Cerebellar nuclear complex (tissue), 1 donor: ENCODE measurements around the gene ABCB8.
"Not testable (repeated sequence)": the region's sequence is repeated elsewhere in the genome, so short reads cannot be mapped to it uniquely, and the experiment has no call there.

Experiments used
- DNase-seq, 2 experiments: peaks; one replicate each; lab custom pipeline; 2025; lab: John Stamatoyannopoulos, UW

The ABCB8 gene

DNA sequence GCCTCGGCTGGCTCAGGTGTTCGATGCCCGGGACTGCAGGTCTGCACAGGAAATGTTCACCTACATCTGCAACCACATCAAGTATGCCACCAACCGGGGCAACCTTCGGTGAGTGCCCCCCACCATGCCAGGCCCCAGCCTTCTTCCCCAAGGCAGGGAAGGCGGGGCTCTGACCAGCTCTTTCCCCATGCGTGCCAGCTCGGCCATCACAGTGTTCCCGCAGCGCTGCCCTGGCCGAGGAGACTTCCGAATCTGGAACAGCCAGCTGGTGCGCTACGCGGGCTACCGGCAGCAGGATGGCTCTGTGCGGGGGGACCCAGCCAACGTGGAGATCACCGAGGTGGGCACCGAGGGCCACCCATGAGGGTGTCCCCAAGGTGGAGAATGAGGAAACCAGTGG lies 29.9 kb upstream of the ABCB8 start:
- no peak for DNase-seq

DNA sequence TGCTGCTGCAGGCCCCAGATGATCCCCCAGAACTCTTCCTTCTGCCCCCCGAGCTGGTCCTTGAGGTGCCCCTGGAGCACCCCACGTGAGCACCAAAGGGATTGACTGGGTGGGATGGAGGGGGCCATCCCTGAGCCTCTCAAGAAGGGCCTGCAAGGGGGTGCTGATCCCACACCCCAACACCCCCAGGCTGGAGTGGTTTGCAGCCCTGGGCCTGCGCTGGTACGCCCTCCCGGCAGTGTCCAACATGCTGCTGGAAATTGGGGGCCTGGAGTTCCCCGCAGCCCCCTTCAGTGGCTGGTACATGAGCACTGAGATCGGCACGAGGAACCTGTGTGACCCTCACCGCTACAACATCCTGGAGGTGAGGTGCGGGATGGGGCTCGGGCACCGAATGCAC lies 29.2 kb upstream of the ABCB8 start:
- no peak for DNase-seq

DNA sequence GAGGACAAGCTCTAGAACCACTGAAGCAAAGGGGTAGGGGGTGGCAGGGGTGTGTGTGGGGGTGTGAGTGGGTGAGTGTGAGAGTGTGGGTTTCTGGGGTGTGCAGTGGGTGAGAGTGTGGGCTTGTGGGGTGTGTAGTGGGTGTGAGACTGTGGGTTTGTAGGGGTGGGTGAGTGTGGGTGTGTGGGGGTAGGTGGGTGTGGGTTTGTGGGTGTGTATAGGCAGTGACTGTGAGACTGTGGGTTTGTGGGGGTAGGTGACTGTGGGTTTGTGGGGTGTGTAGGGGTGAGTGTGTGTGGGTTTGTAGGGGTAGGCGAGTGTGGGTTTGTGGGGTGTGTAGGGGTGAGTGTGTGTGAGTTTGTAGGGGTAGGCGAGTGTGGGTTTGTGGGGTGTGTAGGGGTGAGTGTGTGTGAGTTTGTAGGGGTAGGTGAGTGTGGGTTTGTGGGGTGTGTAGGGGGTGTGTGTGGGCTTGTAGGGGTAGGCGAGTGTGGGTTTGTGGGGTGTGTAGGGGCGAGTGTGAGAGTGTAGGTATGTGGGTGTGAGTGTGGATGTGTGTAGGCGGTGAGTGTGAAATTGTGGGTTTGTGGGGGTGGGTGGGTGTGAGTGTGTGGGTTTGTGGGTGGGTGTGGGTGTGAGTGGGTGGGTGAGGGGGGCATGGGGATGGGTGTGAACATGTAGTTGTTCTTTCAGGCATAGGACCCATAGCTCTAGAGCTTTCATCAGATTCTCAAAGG lies 28.6 kb upstream of the ABCB8 start:
- DNase-seq: no peak

DNA sequence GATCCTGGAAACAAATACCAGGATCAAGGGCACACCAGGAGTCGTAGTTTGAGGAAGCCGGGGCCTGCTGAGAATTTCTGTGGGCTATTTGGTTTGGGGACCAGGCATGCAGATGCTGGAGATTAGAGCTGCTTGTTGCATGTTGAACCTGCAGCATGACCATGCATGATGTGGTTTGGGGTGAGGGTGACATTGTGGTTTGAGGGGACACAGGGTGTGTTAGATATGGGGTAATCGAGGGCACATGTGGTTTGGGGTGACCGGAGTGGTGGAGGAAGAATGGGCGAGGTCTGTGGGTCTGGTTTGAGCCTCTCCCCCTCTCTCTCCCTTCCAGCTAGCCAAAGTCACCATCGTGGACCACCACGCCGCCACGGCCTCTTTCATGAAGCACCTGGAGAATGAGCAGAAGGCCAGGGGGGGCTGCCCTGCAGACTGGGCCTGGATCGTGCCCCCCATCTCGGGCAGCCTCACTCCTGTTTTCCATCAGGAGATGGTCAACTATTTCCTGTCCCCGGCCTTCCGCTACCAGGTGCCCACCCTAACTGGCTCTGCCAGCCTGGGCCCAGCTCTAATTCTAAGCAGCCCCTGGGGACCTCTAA lies 27.3 kb upstream of the ABCB8 start:
- no peak for DNase-seq

DNA sequence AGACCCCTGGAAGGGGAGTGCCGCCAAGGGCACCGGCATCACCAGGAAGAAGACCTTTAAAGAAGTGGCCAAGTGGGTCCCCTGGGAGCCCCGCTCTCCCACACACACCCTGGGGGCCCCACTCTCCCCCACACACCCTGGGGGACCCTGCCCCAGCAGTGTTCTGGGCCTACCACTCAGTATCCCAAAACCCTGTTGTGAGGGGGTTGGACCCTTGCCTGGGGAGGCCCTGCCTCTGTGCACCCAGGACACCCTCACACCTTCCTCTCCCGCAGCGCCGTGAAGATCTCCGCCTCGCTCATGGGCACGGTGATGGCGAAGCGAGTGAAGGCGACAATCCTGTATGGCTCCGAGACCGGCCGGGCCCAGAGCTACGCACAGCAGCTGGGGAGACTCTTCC lies 26.7 kb upstream of the ABCB8 start:
- no peak for DNase-seq

DNA sequence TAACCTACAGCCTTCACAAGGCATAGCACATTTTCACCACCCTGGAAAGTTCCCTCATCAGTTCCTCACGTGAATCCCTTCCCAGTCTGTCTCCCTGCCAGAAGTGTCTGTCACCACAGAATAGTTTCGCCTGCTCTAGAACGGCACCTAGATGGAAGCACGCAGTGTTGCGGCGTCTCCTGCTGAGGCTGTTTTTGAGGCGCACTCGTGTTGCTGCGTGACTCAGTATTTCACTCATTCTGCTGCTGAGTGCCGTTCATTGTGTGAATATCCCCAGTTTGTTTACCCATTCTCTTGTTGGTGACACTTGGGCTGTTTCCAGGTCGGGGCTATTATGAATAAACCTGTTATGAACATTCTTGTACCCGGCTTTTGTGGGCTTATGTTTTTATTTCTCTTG lies 24.7 kb upstream of the ABCB8 start:
- DNase-seq: no peak

DNA sequence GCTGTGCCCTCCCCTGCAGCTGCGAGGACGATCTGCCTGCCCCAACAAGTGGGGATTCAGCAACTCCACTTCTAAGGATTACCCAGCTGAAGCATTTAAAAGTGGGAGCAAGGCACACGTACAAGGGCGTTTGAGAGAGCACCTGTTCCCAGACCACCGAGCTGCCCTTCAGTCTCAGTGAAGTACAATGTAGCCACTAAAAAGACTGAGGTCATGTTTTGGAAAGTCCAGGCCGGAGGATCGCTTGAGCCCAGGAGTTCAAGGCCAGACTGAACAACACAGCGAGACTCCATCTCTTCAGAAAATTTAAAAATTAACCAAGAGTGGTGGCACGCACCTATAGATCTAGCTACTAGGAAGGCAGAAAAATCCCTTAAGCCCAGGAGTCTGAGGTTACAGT lies 22.7 kb upstream of the ABCB8 start:
- DNase-seq: no peak

DNA sequence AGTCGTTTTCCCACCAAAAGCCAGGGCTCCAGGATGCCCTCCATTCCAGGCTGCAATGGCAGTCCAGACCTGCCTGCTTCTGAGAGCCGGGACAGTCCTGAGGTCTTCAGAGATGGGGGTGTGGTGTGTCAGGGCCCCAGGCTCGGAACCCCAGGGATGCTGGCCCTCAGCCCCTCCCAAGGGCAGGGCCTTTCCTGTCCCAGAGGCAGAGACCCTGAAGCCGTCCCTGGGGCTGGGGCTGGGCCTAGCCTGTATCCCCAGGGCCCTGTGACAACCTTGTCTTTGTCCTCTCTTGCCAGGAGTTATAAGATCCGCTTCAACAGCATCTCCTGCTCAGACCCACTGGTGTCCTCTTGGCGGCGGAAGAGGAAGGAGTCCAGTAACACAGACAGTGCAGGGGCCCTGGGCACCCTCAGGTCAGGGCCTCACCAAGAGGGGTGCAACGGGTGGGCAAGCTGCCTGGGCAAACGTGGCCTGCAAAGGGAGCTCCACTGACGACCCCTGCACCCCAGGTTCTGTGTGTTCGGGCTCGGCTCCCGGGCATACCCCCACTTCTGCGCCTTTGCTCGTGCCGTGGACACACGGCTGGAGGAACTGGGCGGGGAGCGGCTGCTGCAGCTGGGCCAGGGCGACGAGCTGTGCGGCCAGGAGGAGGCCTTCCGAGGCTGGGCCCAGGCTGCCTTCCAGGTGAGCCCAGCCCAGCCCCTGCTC lies 21.5 kb upstream of the ABCB8 start:
- no peak for DNase-seq

DNA sequence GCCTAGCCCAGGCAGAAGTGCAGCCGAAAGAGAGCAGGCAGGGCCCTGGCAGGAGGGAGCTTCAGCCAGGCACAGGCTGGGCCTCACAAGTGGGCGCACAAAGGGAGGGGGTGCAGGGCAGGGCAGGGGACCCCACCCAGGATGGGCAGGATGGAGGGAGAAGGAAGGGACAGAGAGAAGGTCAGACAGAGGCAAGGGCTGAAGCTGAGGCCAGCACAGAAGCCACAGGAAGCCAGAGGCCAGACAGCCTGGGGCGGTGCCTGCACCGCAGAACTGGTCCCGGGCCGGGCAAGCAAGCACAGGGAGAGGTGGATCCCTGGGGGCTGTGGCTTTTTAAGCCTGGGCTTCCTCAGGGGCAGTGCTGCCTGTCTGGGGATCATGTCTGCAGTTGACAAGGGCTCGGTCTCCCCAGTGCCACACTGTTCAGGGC lies 20.8 kb upstream of the ABCB8 start:
- DNase-seq: no peak

DNA sequence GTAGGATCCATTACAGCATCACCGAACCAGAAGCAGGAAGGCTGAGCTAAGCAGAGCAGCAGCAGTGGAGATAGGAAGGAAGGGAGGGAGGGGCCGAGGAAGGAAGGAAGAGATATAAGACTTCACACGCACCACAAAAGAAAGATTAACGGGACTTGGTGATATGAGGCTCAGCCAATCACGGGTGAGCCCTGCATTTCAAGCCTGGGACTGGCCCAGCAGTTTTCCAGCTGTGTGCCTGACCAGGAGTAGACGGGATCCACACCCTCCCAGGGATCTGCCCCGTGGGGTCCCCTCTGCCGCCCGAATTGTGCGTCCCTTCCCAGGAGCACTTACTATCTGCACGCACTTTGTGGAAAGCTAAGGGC lies 20.1 kb upstream of the ABCB8 start:
- no peak for DNase-seq

DNA sequence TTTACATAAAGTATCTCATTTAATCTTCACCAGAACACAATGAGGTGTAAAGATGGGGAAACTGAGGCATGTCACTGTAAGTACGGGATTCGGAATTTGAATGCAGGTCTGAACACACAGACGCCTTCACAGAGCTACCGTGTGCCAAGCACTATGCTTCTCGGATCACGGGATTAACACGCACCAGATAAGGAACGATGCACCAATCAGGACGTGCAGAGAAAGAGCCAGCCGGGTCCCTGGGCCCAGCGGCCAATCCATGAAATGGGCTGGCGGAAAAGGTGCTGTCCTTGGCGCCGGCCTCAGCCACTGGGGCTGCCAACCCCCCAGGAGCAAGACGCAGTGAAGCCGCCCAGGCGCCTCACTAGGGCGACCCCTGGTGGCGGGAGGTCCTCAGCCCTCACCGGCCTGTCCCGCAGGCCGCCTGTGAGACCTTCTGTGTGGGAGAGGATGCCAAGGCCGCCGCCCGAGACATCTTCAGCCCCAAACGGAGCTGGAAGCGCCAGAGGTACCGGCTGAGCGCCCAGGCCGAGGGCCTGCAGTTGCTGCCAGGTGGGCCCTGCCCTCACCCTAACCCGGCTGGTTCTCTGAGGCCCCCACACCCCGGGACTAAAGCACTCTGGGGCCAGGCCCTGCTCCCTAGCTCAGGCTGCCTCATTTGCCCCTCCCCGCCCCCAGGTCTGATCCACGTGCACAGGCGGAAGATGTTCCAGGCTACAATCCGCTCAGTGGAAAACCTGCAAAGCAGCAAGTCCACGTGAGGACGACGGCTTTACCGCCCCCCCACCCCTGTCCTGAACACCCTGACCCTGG lies 19.5 kb upstream of the ABCB8 start:
- peak in 1 of 2 experiments; percentile 8 for DNase-seq

DNA sequence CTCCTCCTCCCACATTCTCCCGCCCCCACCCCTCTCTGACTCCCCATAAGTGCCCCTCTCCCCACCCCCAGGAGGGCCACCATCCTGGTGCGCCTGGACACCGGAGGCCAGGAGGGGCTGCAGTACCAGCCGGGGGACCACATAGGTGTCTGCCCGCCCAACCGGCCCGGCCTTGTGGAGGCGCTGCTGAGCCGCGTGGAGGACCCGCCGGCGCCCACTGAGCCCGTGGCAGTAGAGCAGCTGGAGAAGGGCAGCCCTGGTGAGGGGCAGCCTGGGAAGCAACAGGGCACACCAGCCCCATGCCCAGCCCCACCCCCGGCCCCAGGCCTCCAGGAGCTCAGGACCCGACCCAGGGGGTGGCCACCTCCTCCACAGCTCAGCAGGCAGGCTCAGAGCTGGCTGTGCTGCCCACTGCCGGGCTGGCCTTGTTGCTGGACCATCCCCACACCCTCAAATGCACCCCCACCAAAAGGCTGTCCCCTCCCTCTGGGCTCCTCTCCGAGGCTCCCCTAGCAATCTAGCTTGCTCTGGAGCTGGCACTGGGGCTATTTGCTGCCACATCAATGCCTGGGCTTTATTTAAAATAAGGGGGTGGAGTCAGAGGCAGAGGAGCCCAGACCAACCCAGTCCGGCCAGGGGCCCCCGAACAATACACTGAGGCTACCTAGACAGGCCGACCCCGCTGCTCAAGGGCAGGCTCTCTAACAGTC lies 18.8 kb upstream of the ABCB8 start:
- no peak for DNase-seq

DNA sequence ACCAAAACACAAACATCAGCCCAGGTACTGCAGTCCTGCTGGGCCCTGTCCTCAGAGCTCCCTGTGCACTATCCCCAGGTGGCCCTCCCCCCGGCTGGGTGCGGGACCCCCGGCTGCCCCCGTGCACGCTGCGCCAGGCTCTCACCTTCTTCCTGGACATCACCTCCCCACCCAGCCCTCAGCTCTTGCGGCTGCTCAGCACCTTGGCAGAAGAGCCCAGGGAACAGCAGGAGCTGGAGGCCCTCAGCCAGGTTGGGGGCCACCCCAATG lies 18.3 kb upstream of the ABCB8 start:
- DNase-seq: no peak

DNA sequence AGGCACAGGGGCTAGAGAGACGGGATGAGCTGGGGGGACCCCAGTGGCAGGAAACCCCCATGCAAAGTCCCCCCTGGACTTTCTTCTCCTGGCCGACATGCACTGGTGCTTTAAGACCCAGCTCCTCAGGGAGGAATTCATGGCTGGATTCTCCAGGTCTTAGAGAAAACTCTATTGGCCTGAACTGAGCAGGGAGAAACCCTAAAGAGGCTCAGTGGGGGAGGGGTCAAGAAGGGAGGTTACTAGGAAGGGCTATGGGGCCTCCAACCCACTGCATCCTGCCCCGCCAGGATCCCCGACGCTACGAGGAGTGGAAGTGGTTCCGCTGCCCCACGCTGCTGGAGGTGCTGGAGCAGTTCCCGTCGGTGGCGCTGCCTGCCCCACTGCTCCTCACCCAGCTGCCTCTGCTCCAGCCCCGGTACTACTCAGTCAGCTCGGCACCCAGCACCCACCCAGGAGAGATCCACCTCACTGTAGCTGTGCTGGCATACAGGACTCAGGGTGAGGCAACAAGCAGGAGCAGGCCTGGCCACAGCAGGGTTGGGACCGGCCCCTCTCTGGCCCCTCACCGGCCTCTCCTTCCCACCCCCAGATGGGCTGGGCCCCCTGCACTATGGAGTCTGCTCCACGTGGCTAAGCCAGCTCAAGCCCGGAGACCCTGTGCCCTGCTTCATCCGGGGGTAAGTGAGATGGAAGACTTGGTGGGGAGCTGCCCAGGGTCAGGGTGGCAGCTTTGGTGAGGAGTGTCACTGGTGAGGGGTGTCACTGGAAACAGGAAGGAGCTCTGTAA lies 17.7 kb upstream of the ABCB8 start:
- no peak for DNase-seq

DNA sequence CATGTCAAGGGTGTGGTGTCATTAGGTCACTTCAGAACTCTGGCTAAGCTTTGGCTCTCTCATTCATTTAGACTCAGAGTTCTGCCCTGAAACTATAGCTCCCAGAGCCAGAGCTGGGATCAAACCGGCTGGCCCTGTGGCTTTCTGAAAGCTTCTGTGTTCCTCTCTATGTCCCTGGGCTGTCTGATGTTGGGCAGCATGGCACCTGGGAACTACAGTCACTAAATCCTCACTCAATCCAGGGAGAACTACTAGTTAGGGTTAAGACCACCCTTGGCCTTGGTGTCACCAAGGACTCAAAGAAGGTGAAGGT lies 17.2 kb upstream of the ABCB8 start:
- no peak for DNase-seq

DNA sequence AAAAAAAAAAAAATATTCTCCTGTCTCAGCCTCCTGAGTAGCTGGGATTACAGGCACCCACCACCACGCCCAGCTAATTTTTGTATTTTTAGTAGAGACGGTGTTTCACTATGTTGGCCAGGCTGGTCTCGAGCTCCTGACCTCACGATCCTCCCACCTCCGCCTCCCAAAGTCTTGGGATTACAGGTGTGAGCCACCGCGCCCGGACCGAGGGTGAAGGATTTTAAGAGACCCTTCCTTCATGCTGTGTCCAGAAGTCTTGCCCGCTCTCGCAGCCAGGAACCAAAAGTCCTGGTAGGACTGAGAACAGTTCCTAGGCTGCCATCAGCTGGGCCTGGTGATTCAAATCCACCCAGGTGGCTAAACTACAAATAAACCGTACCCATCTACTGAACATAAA lies 16.6 kb upstream of the ABCB8 start:
- DNase-seq: not testable (repeated sequence)

DNA sequence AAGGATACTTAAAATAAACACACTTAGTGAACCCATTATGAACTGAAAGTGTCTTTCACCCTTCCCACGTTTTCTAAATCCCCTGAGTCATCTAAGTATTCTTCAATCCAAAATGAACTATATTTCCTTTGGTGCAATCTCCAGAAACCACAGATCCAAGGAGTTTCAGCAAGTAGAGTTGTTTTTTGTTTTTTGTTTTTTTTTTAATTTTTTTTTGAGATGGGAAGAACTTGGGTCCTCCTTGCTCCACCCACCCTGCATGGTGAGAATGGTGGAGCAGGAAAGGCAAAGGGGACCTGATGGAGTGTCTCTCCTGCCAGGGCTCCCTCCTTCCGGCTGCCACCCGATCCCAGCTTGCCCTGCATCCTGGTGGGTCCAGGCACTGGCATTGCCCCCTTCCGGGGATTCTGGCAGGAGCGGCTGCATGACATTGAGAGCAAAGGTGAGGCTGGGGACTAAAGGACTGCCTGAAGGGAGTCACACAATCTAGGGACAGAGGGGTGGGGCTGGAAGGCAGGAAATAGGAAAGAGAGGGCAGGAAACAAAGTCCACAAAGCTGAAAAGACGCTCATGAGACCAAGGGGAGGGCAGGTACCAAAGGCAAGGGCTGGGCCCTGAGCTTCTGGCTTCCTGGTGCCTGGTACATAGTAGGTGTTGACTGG lies 16.1 kb upstream of the ABCB8 start:
- DNase-seq: no peak

DNA sequence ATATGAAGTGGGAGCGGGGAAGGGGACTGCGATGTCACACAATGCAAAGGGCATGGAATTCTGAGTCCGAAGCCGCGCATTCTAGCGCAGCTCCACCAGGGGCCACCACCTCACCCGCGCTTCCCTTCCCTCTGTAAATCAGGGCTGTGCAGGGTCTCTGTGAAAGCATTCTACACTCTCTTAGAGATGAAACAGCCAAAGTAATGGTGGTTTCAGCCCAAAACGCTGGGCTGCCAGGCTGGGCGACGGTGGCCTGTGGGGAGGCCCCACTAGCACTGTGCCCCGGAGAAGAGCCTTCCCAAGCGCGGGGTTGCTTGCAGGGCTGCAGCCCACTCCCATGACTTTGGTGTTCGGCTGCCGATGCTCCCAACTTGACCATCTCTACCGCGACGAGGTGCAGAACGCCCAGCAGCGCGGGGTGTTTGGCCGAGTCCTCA lies 15.3 kb upstream of the ABCB8 start:
- no peak for DNase-seq

DNA sequence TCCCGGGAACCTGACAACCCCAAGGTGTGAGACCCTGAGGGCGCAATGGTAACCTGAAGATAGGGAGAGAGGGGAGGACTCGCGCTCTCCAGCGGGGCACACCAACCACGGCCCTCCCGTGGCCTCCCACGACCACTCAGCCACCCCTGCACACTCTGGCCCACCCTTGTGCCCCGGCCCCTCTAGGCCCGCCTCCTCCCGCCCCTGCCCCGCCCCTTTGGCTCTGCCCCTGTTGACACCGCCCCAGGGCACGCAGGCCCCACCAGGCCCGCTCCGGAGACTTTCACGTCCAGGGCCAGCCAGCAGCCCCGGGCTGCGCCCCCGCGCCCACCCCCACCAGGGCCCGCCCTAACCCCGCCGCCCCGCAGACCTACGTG lies 14.9 kb upstream of the ABCB8 start:
- no peak for DNase-seq

DNA sequence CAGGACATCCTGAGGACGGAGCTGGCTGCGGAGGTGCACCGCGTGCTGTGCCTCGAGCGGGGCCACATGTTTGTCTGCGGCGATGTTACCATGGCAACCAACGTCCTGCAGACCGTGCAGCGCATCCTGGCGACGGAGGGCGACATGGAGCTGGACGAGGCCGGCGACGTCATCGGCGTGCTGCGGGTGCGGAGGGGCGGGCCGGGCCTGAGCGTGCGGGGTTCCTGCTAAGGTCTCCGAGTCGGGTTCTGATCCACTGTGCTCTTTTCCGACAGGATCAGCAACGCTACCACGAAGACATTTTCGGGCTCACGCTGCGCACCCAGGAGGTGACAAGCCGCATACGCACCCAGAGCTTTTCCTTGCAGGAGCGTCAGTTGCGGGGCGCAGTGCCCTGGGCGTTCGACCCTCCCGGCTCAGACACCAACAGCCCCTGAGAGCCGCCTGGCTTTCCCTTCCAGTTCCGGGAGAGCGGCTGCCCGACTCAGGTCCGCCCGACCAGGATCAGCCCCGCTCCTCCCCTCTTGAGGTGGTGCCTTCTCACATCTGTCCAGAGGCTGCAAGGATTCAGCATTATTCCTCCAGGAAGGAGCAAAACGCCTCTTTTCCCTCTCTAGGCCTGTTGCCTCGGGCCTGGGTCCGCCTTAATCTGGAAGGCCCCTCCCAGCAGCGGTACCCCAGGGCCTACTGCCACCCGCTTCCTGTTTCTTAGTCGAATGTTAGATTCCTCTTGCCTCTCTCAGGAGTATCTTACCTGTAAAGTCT lies 14.3 kb upstream of the ABCB8 start:
- DNase-seq: peak in 1 of 2 experiments; percentile 17
